Tibial nerve (tissue), 4 donors: Measurements from ENCODE around the gene CXorf65. TPM values are rescaled to one million over a fixed set of nuclear protein-coding genes. Genes with fewer than 3 reads are reported as not detected.

Source experiments
- DNase-seq, 2 donors: peaks; one replicate each; pipeline ENCODE4 v3.0.0-alpha.2; 2019; ENCODE audit warnings: low spot score in 2 of 2
- H3K27ac ChIP-seq, 4 donors: fragments of 200-600 bp; sonication (generic) in 3 of 4; one replicate each; pipeline ENCODE4 v1.5.1; 2017 to 2019; ENCODE audit warnings: mild to moderate bottlenecking in 1 of 4
- H3K27me3 ChIP-seq, 2 donors: fragments of 200-600 bp; sonication (generic) in 1 of 2; one replicate each; pipeline versions ENCODE4 v1.5.1 to v1.6.0; 2017 to 2019
- H3K36me3 ChIP-seq, 3 donors: fragments of 200-600 bp; sonication (generic); one replicate each; pipeline ENCODE4 v1.5.1; 2018 to 2019
- H3K4me1 ChIP-seq, 4 donors: fragments of 200-600 bp; sonication (generic) in 3 of 4; one replicate each; pipeline ENCODE4 v1.5.1; 2017 to 2019
- H3K4me3 ChIP-seq, 4 donors: fragments of 200-600 bp; sonication (generic) in 3 of 4; one replicate each; pipeline ENCODE4 v1.5.1; 2017 to 2019; ENCODE audit warnings: mild to moderate bottlenecking in 1 of 4, moderate library complexity in 1 of 4
- H3K9me3 ChIP-seq, 4 donors: fragments of 200-600 bp; sonication (generic) in 3 of 4; one replicate each; pipeline ENCODE4 v1.5.1; 2017 to 2019
- EP300 ChIP-seq, 2 donors: sonication (generic); formaldehyde crosslinking; IDR thresholded peaks; one replicate each; pipeline ENCODE4 v1.6.1; 2017; ENCODE audit warnings: antibody characterized with exemption in 2 of 2, mild to moderate bottlenecking in 1 of 2
- POLR2A ChIP-seq, 2 donors: fragments of 450-650 bp; IDR thresholded peaks; one replicate each; pipeline ENCODE4 v1.6.1; 2017; ENCODE audit warnings: antibody characterized with exemption in 2 of 2, mild to moderate bottlenecking in 2 of 2, moderate library complexity in 2 of 2
- WGBS, 2 donors: methylation state at CpG; one replicate each; pipeline ENCODE4 v1.1.5; 2018; 5-methylcytosine and 5-hydroxymethylcytosine counted together
- total RNA-seq, 4 donors: library from RNA; depleted of rRNA; stranded (reverse); fragments of >200 nt; gene quantifications; one replicate each; pipeline ENCODE4 v1.1.0, GENCODE V29; 2016
- TF ChIP-seq, protein P1 (sequence below), 5 experiments: fragments of 200-600 bp in 3 of 5; fragments of 450-650 bp in 2 of 5; sonication (generic) in 3 of 5; IDR thresholded peaks; one replicate each; pipeline ENCODE4 v1.5.1; 2016 to 2019; ENCODE audit warnings: antibody characterized with exemption in 5 of 5, mild to moderate bottlenecking in 3 of 5, moderate library complexity in 2 of 5

CXorf65 gene
- total RNA-seq: not detected

DNA sequence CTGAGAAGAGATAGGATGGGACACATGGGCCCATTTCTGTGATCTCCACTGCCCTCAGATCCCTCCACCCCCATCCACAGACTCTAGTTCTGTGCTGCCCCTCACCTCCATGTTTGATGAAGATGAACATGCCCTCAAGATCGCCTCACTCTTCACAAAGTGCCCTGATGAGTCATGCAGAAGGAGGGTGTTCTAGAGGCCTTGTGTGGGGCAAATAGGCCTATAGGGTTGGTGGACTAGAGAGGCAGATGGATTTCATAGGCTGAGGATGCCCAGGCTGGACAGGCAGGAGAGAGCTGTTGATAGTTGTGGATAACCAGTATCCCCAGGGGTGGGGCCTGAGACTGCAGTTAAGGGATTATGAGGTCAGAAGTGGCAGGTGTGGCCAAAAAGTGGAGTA, at the start of gene CXorf65:
CXorf65 (minus strand) TSS at position 314 of the 400 bp plus-strand sequence; CDS start at position 130, 184 bp downstream.
- Histone ChIP-seq H3K4me3 (no peak within 1 kb of the TSS), H3K9me3 (no peaks in the 10 kb centered on the region), H3K27ac (no peak within 1 kb of the TSS), H3K36me3 (no peaks in the 10 kb centered on the region), H3K4me1 (peaks cover 0 to 21% (median 3%) of the 10 kb centered on the region in 4 donors), H3K27me3 (no peaks in the 10 kb centered on the region)
- no peak for TF ChIP-seq POLR2A (IDR thresholded peaks at IDR 0.05)
- no peak for TF ChIP-seq EP300 (IDR thresholded peaks at IDR 0.05)
- TF ChIP-seq, protein P1, sequence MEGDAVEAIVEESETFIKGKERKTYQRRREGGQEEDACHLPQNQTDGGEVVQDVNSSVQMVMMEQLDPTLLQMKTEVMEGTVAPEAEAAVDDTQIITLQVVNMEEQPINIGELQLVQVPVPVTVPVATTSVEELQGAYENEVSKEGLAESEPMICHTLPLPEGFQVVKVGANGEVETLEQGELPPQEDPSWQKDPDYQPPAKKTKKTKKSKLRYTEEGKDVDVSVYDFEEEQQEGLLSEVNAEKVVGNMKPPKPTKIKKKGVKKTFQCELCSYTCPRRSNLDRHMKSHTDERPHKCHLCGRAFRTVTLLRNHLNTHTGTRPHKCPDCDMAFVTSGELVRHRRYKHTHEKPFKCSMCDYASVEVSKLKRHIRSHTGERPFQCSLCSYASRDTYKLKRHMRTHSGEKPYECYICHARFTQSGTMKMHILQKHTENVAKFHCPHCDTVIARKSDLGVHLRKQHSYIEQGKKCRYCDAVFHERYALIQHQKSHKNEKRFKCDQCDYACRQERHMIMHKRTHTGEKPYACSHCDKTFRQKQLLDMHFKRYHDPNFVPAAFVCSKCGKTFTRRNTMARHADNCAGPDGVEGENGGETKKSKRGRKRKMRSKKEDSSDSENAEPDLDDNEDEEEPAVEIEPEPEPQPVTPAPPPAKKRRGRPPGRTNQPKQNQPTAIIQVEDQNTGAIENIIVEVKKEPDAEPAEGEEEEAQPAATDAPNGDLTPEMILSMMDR (IDR thresholded peaks at IDR 0.05): no peak
- no peak for DNase-seq
- 63 to 82% methylated on average over 1 of the region's 1 CpG for WGBS, 2 donors

DNA sequence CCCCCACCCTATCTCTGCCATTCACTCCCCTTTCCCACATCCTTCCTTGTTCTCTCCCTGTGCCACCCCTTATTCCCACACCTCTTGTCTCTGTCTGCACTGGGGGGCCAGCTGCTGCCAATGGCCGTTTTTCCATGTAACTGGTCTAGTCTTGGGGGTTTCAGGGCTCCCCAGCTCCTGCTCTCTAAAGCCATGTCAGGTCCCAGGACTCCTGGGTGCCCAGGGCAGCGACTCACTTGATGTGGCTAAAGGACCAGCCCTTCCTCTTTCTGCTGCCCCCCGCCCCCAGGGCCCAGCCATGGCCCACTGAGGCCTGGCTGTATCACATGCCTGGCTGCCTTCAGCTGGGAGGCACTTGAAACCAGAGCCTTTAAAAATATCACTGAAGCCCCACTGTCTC, 48.1 kb upstream of the CXorf65 start:
- Histone ChIP-seq H3K4me1 (no peaks in the 10 kb centered on the region), H3K36me3 (peaks cover 0 to 21% (median 0%) of the 10 kb centered on the region in 3 donors), H3K9me3 (no peaks in the 10 kb centered on the region), H3K27ac (no peak overlapping the region), H3K27me3 (peaks cover 0 to 5% of the 10 kb centered on the region in 2 donors), H3K4me3 (no peak overlapping the region)
- DNase-seq: no peak
- TF ChIP-seq EP300 (IDR thresholded peaks at IDR 0.05): no peak
- TF ChIP-seq, protein P1 (IDR thresholded peaks at IDR 0.05): no peak
- TF ChIP-seq POLR2A (IDR thresholded peaks at IDR 0.05): no peak
- WGBS, 2 donors: 59 to 67% methylated on average over 1 to 3 of the region's 3 CpGs

DNA sequence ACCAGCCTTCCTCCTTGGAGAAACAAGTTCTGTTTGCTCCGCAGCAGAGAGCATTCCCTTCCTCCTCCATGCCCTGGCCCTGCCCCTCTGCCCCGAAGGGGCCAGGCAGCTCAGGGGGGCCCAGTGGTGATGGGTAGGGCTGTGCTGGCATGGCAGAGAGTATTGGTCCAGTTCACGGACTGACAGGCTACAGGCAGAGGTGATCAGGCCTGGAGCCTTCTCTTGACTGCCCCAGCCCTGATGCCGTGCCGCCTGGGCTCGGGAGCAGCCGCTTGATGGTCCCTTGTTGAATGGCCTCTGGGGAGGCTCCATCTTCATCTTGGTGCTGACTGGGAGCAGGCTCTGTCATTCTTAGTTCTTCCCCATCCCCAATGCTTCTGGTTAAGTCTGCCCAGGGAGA, 47.7 kb upstream of the CXorf65 start:
- Histone ChIP-seq H3K27ac (no peak overlapping the region), H3K36me3 (peaks cover 0 to 21% (median 0%) of the 10 kb centered on the region in 3 donors), H3K27me3 (peaks cover 0 to 5% of the 10 kb centered on the region in 2 donors), H3K9me3 (no peaks in the 10 kb centered on the region), H3K4me3 (no peak overlapping the region), H3K4me1 (no peaks in the 10 kb centered on the region)
- TF ChIP-seq EP300 (IDR thresholded peaks at IDR 0.05): no peak
- TF ChIP-seq, protein P1 (IDR thresholded peaks at IDR 0.05): no peak
- TF ChIP-seq POLR2A (IDR thresholded peaks at IDR 0.05): no peak
- no peak for DNase-seq
- 84 to 88% methylated on average over 4 to 7 of the region's 7 CpGs for WGBS, 2 donors

DNA sequence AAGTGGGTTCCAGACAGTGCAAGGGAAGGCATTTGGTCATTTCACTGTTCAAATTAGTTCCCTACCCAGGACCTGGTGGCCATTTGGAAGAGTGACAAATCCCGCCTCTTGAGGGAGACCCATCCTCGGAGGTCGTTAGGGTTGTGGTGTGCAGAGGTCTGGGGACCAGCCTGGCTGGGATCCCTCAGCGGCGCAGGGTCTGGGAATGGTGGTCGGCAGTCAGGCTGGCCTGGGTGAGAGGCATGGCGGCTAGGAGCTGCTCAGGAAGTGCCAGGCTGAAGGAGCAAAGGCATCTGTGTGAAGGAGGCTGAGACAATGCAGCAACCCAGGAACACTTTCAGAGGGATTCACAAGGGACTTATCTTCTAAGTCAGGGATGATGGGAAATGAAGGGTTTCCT, 44.8 kb upstream of the CXorf65 start:
- TF ChIP-seq, protein P1 (IDR thresholded peaks at IDR 0.05): no peak
- TF ChIP-seq POLR2A (IDR thresholded peaks at IDR 0.05) (no peak), EP300 (IDR thresholded peaks at IDR 0.05) (no peak)
- peaks cover 0 to under 1% of the 10 kb centered on the region in 2 donors for H3K27me3 ChIP-seq
- H3K36me3 ChIP-seq: peaks cover 0 to 15% (median 0%) of the 10 kb centered on the region in 3 donors
- no peak overlapping the region for H3K4me3 ChIP-seq
- H3K9me3 ChIP-seq: no peaks in the 10 kb centered on the region
- H3K4me1 ChIP-seq: peaks cover 0 to 7% (median 0%) of the 10 kb centered on the region in 4 donors
- WGBS, 2 donors: 68 to 70% methylated on average over 4 to 7 of the region's 7 CpGs
- no peak overlapping the region for H3K27ac ChIP-seq
- no peak for DNase-seq

DNA sequence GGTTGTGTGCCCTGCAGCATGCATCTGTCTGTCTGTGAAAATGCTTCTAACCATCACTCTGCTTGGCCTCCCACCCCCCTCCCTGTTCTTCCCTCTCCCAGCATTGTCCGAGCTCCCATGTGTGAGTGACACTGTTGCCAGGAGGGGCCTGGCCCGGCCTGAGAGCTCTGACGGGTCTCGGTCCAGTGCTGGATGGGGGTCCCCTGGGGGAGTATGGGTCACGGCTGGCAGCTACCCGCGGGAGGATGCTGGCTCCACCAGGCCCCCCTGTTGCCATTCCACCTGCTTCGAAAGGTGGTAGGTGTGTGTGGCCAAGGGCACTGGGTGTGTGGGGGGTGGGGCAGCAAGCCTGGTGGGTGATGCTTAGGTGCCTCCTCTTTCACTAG, 41.7 kb upstream of the CXorf65 start:
- Histone ChIP-seq H3K36me3 (no peaks in the 10 kb centered on the region), H3K27me3 (no peaks in the 10 kb centered on the region), H3K27ac (peak overlapping the region in 2 of 4 donors; percentile 71 to 74), H3K9me3 (no peaks in the 10 kb centered on the region), H3K4me1 (peaks cover 0 to 22% (median 0%) of the 10 kb centered on the region in 4 donors), H3K4me3 (no peak overlapping the region)
- TF ChIP-seq, protein P1 (IDR thresholded peaks at IDR 0.05): no peak
- TF ChIP-seq POLR2A (IDR thresholded peaks at IDR 0.05) (no peak), EP300 (IDR thresholded peaks at IDR 0.05) (no peak)
- WGBS, 2 donors: 78% methylated on average over 8 of the region's 8 CpGs; no CpG with 5 or more reads in 1 of the 2 donors
- DNase-seq: no peak
